Panc1 (cell line): ENCODE measurements around the gene MED25.

Experiments used
- POLR2AphosphoS5 ChIP-seq: IDR thresholded peaks from 2 replicates; pipeline ENCODE4 v1.6.1; 2012; ENCODE audit warnings: mild to moderate bottlenecking, low read depth, low read length, moderate library complexity
- TF ChIP-seq, protein P1 (sequence below): fragments of 450-650 bp; IDR thresholded peaks from 2 replicates; pipeline ENCODE4 v1.5.1; 2017; ENCODE audit warnings: mild to moderate bottlenecking
- TF ChIP-seq, protein P2 (sequence below), 2 experiments: IDR thresholded peaks; 2 replicates each; pipeline ENCODE4 v1.6.1; 2011 to 2012; ENCODE audit warnings: low read depth in 2 of 2, control low read depth in 1 of 2, low read length in 1 of 2, mild to moderate bottlenecking in 1 of 2, moderate library complexity in 1 of 2; ENCODE audit not compliant: insufficient read depth in 1 of 2

DNA sequence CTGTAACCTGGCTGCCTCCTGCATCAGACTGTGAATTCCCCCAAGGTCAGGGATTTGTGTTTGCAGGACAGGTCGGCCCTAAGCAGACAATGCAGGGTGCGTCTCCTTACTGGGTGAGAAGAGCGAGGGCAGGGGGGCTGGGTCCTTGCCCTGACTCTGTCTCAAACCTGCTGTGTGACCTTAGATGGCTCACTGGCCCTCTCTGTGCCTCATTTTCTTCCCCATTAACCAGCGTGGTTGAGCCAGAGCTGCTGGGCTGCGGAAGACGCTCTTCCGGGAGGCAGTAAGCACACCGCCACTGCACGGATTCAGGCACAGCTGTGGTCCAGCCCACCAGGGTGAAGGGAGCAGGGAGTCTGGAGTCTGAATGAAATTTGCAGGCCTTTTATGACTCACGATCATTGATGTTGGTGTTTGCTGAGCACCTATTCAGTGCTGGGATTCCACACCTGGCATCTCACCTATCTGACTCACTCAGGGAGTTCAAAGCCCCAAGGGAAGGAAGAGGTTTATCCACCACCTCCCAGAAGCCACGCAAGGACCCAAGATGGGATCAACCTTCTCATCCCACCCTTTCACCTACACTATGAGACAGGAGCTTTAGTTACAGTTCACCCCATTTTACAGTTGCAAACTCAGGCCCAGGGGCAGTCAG is 56.5 kb downstream of the MED25 start:
- TF ChIP-seq, protein P1, sequence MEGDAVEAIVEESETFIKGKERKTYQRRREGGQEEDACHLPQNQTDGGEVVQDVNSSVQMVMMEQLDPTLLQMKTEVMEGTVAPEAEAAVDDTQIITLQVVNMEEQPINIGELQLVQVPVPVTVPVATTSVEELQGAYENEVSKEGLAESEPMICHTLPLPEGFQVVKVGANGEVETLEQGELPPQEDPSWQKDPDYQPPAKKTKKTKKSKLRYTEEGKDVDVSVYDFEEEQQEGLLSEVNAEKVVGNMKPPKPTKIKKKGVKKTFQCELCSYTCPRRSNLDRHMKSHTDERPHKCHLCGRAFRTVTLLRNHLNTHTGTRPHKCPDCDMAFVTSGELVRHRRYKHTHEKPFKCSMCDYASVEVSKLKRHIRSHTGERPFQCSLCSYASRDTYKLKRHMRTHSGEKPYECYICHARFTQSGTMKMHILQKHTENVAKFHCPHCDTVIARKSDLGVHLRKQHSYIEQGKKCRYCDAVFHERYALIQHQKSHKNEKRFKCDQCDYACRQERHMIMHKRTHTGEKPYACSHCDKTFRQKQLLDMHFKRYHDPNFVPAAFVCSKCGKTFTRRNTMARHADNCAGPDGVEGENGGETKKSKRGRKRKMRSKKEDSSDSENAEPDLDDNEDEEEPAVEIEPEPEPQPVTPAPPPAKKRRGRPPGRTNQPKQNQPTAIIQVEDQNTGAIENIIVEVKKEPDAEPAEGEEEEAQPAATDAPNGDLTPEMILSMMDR: no peak
- no peak for TF ChIP-seq POLR2AphosphoS5
- TF ChIP-seq, protein P2, sequence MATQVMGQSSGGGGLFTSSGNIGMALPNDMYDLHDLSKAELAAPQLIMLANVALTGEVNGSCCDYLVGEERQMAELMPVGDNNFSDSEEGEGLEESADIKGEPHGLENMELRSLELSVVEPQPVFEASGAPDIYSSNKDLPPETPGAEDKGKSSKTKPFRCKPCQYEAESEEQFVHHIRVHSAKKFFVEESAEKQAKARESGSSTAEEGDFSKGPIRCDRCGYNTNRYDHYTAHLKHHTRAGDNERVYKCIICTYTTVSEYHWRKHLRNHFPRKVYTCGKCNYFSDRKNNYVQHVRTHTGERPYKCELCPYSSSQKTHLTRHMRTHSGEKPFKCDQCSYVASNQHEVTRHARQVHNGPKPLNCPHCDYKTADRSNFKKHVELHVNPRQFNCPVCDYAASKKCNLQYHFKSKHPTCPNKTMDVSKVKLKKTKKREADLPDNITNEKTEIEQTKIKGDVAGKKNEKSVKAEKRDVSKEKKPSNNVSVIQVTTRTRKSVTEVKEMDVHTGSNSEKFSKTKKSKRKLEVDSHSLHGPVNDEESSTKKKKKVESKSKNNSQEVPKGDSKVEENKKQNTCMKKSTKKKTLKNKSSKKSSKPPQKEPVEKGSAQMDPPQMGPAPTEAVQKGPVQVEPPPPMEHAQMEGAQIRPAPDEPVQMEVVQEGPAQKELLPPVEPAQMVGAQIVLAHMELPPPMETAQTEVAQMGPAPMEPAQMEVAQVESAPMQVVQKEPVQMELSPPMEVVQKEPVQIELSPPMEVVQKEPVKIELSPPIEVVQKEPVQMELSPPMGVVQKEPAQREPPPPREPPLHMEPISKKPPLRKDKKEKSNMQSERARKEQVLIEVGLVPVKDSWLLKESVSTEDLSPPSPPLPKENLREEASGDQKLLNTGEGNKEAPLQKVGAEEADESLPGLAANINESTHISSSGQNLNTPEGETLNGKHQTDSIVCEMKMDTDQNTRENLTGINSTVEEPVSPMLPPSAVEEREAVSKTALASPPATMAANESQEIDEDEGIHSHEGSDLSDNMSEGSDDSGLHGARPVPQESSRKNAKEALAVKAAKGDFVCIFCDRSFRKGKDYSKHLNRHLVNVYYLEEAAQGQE (IDR thresholded peaks at IDR 0.05; ENCODE audit: insufficient read depth in 1 of 2, low read depth in 2 of 2, low read length in 1 of 2): no peak
